Immature natural killer cell (primary cell): Measurements from ENCODE around the gene SH2D7. TPM values are rescaled to one million over a fixed set of nuclear protein-coding genes. Genes with fewer than 3 reads are reported as not detected.
A peak's percentile ranks its signal among the peaks of the same experiment; 100 is the strongest.

Experiments used
- DNase-seq, 3 donors: peaks; one replicate each; pipeline ENCODE4 v3.0.0; 2022; ENCODE audit warnings: mixed read lengths in 1 of 3
- H3K27ac Mint-ChIP-seq, 6 donors: one replicate each; pipeline ENCODE4 v1.8.0; 2020; ENCODE audit warnings: mixed read lengths in 6 of 6, mild to moderate bottlenecking in 5 of 6, inconsistent platforms in 4 of 6, moderate library complexity in 3 of 6
- H3K27me3 Mint-ChIP-seq, 3 donors: one replicate each; pipeline ENCODE4 v1.8.0; 2020 to 2021; ENCODE audit warnings: low read depth in 3 of 3, mild to moderate bottlenecking in 3 of 3, mixed read lengths in 3 of 3, moderate library complexity in 3 of 3, inconsistent platforms in 1 of 3
- H3K36me3 Mint-ChIP-seq, 3 donors: one replicate each; pipeline ENCODE4 v1.8.0; 2020; ENCODE audit warnings: mixed read lengths in 3 of 3, inconsistent platforms in 2 of 3, mild to moderate bottlenecking in 2 of 3
- H3K4me1 Mint-ChIP-seq, 2 donors: one replicate each; pipeline ENCODE4 v1.8.0; 2020; ENCODE audit warnings: inconsistent platforms in 2 of 2, mild to moderate bottlenecking in 2 of 2, mixed read lengths in 2 of 2, moderate library complexity in 1 of 2
- H3K4me3 Mint-ChIP-seq, 5 donors: one replicate each; pipeline ENCODE4 v1.8.0; 2020; ENCODE audit warnings: mild to moderate bottlenecking in 5 of 5, mixed read lengths in 5 of 5, inconsistent platforms in 3 of 5, moderate library complexity in 3 of 5
- H3K9me3 Mint-ChIP-seq, 6 donors: one replicate each; pipeline ENCODE4 v1.8.0; 2020; ENCODE audit warnings: mild to moderate bottlenecking in 6 of 6, mixed read lengths in 6 of 6, inconsistent platforms in 4 of 6, moderate library complexity in 3 of 6
- polyA plus RNA-seq, 3 donors: library from polyadenylated mRNA; unstranded; fragments of 300-500 nt; fragmentation: Illumina TruSeq; gene quantifications; one replicate each; pipeline ENCODE4 v1.2.3, GENCODE V29; 2021

SH2D7 gene
- polyA plus RNA-seq, 3 donors from 2014 or later = not detected

DNA sequence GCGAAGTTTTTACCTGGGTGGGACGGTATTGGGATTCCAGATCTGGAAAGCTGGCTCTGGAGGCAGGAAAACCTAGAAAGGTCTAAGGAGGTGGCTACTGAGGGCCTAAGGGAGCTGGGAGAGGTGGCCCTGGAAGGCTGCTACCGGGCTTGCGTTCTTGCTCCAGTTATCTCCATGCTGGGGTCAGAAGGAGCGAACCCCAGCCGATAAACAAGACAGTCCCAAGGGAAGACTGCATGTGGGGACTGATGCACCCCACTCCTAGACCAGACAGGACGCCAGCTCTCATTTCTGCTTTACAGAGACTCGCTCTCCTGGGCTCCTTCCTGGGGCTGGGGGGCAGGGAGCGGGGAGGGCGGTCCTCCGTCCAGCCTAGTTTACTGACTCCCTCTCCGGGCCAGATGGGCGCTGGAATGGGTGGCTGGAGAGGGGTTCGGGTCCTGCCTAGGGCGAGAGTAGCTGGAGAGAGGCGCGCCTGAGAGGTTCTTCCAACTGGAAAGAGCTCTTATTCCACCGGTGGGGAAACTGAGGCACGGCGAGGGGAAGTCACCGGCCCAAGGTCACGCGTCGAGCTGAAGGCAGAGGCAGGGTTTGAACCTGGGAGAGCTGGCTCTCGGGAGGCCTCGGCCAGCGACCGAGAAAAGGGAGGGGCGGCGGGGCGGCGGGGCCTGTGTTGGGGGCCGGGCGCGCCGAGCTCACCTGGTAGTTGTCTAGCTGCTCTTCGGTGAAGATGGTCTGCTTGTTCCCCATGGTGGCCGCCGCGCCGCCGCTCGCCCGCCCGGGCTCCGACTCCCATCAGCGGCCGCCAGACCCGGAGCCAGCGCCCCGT, 38.3 kb downstream of the SH2D7 start:
- H3K9me3 Mint-ChIP-seq = no peaks in the 10 kb centered on the region
- H3K4me3 Mint-ChIP-seq = peak overlapping the region; percentile 68 to 83 (median 76)
- peaks cover 12 to 20% of the 10 kb centered on the region in 2 donors for H3K4me1 Mint-ChIP-seq
- peaks cover 0 to 2% (median 1%) of the 10 kb centered on the region in 3 donors for H3K27me3 Mint-ChIP-seq
- peak overlapping the region; percentile 6 to 89 (median 55) for H3K27ac Mint-ChIP-seq
- DNase-seq = no peak
- H3K36me3 Mint-ChIP-seq = no peaks in the 10 kb centered on the region

DNA sequence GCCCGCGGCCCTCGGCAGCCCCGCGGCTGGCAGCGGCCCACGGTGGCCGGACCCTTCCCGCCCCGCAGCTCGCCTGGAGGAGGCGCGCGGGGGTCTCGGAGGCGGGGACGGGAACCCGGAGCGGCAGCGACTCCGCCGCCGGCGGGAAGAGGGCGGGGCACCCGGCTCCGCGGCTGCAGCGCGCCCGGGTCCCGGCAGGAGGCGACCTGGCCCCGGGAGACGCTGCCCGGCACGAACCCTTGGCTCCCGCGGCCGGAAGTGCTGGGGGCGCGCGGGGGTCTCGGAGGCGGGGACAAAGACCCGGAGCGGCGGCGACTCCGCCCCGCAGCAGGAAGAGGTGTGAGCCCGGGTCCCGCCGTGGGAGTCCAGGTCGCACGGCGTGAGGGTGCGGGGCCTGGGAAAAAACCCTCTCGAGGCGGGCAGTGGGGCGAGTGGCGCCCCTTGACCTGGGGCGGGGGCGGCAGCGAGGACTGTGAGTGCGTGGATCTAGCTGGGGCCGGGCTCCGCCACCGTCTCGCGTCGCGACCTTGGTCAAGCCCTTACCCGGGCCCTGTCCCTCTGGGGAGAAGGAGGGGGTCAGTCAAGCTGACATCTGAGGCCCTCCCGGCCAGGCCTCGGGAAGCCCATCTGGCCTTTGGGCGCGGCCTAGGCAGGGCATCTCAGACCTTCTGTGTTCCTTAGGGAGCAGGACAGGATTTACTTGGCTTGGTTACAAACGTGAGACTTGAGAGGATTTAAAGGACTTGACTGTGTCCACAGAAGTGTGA, 39.1 kb downstream of the SH2D7 start, which contains the start of gene CIB2:
CIB2 (minus strand) TSS at position 151 of the 767 bp plus-strand sequence. CDS start 230 bp downstream, outside the sequence.
- Mint-ChIP-seq H3K27ac (peak within 1 kb of the TSS; percentile 60 to 89 (median 71)), H3K36me3 (no peaks in the 10 kb centered on the region), H3K4me3 (peak within 1 kb of the TSS; percentile 80 to 89 (median 83)), H3K27me3 (peaks cover 0 to 2% (median 1%) of the 10 kb centered on the region in 3 donors), H3K4me1 (peaks cover 12 to 20% of the 10 kb centered on the region in 2 donors), H3K9me3 (no peaks in the 10 kb centered on the region)
- peak; percentile 73 to 80 (median 78) for DNase-seq

DNA sequence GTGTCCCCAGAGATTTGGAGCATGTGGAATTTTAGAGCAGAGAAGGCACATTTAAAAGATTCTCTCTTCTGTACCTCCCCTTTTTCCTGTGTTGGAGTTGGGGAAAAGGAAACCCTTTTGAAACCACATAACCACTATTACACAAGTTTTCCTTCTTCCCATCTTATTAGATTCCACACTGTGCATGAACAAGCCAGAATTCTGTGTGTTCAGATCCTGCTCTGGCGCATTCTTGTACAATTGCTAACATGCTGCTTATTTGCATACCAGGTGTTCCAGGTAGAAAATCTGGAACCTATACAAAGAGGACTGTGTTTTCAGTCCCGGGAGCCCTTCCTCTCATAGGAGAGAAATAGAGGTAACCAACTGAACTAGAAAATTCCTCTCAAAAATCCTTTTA, 41.4 kb downstream of the SH2D7 start:
- no peak overlapping the region for H3K27ac Mint-ChIP-seq
- H3K4me1 Mint-ChIP-seq = peaks cover 12 to 20% of the 10 kb centered on the region in 2 donors
- no peak for DNase-seq
- H3K4me3 Mint-ChIP-seq = peak overlapping the region in 1 of 5 donors; percentile 33
- H3K27me3 Mint-ChIP-seq = peaks cover 0 to 2% (median 1%) of the 10 kb centered on the region in 3 donors
- no peaks in the 10 kb centered on the region for H3K9me3 Mint-ChIP-seq
- H3K36me3 Mint-ChIP-seq = no peaks in the 10 kb centered on the region

DNA sequence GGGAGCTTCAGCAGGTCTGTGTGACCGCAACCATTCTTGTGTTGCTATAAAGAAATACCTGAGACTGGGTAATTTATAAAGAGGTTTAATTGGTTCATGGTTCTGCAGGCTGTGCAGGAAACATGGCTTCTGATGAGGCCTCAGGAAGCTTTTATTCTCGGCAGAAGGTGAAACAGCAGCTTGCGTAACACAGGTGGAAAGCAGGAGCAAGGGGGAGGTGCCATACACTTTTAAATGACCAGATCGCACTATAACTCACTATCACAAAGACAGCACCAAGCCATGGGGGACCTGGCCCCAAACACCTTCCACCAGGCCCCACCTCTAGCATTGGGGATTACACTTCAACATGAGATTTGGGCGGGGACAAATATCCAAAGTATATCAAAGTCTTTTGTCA, 47.2 kb downstream of the SH2D7 start:
- peaks cover 0 to 2% (median 0%) of the 10 kb centered on the region in 3 donors for H3K27me3 Mint-ChIP-seq
- H3K9me3 Mint-ChIP-seq = no peaks in the 10 kb centered on the region
- no peak for DNase-seq
- H3K4me1 Mint-ChIP-seq = no peaks in the 10 kb centered on the region
- H3K27ac Mint-ChIP-seq = no peak overlapping the region
- H3K36me3 Mint-ChIP-seq = no peaks in the 10 kb centered on the region
- no peak overlapping the region for H3K4me3 Mint-ChIP-seq

DNA sequence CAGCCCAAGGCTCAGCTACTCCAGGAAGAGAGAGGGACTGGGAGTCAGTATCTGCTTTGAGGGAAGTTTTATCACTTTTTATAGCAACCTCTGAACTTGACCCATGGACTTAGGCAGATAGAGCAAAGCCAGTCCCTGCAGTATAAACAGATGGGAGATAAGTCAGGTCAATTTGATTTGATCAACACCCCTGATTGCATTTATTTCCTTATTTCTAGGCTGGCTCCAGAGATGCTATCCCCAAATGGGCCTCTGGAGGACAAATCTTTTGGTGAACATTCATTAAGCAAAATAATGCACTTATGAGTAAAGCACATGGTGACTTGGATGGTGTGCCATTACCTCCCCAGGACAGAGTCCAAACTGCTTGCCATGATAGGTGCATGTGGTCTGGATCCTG, 47.9 kb downstream of the SH2D7 start:
- Mint-ChIP-seq H3K9me3 (no peaks in the 10 kb centered on the region), H3K36me3 (no peaks in the 10 kb centered on the region), H3K4me3 (no peak overlapping the region), H3K27me3 (no peaks in the 10 kb centered on the region), H3K27ac (no peak overlapping the region), H3K4me1 (no peaks in the 10 kb centered on the region)
- DNase-seq = no peak

DNA sequence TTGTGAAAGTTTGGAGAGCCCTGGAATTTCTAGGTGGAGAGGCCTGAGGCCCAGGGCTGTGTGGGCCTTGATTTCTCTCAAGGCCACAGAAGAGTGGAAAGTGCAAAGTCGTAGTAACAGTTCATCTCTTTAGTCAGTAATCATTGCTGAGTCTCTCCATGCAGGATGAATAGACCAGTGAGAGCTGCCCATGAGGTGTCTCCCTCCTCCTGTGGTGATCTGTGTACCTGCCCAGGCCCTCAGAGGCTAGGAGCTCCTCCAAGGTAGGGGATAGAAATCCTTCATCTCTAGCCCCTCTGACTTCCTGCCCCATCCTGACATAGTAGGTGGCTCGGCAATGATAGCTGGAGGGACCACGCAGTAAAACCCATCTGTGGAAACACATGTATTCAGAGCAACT, 50.0 kb downstream of the SH2D7 start:
- Mint-ChIP-seq H3K4me3 (no peak overlapping the region), H3K9me3 (no peaks in the 10 kb centered on the region), H3K36me3 (no peaks in the 10 kb centered on the region), H3K27me3 (no peaks in the 10 kb centered on the region), H3K4me1 (peaks cover 0 to 3% of the 10 kb centered on the region in 2 donors), H3K27ac (no peak overlapping the region)
- DNase-seq = no peak

DNA sequence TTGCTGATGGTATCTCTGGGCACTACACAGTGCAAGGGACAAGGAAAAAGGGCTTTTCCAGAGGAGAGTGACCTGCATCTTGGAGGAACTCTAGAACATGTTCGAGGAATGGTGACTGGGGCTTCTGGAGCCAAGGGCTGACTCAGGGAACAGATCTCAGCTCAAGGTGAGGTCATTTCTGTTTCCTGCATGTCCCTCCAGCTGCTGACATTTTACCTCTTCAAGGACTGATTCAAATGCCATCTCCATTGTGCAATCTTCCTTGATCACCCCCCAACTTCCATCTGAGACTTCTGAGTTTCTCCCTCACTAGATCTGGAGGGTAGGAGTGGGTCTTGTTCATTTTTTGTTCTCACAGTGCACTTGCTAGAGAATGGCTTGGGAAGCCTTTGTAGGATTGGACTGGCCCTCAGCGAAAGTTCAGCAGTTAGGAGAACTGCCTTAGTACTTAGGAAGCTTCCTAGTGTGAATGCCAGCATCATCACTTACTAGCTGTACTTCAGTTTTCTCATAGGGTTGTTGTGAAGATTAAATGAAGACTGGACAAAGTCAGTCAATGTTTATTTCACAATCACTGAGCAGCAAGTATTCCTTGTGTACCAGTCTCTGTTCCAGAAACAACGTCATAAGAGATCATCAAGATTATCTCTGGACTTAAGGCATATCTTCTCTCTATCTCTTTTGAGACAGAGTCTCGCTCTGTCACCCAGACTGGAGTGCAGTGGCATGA, 54.2 kb downstream of the SH2D7 start:
- no peak overlapping the region for H3K27ac Mint-ChIP-seq
- peak overlapping the region in 2 of 5 donors; percentile 21 to 96 for H3K4me3 Mint-ChIP-seq
- no peaks in the 10 kb centered on the region for H3K36me3 Mint-ChIP-seq
- H3K4me1 Mint-ChIP-seq = peaks cover 23 to 37% of the 10 kb centered on the region in 2 donors
- peaks cover 3 to 7% (median 4%) of the 10 kb centered on the region in 3 donors for H3K27me3 Mint-ChIP-seq
- DNase-seq = no peak
- H3K9me3 Mint-ChIP-seq = no peaks in the 10 kb centered on the region

DNA sequence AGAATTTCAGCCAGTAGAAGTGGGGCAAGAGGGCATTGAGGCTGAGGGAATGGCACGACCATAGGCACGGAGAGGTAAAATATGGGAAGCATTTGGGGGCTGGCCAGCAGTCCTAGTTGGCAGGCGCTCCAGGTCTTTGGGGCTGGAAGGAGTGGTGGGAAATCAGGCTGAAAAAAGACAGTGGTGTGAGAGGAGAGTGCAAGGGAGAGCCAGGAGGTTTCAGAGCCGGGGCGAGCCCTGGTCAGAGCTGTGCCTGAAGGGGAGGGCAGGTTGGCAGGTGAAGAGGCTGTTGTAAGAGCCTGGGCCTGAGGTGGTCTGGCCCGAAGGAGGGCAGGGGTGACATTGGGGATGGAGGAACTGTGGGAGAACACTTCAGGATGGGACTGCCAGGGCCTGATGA, 55.2 kb downstream of the SH2D7 start:
- H3K27ac Mint-ChIP-seq = peak overlapping the region in 3 of 6 donors; percentile 29 to 79 (median 43)
- H3K4me1 Mint-ChIP-seq = peaks cover 23 to 37% of the 10 kb centered on the region in 2 donors
- peaks cover 3 to 7% (median 4%) of the 10 kb centered on the region in 3 donors for H3K27me3 Mint-ChIP-seq
- H3K4me3 Mint-ChIP-seq = peak overlapping the region; percentile 60 to 96 (median 73)
- no peak for DNase-seq
- no peaks in the 10 kb centered on the region for H3K36me3 Mint-ChIP-seq
- no peaks in the 10 kb centered on the region for H3K9me3 Mint-ChIP-seq

DNA sequence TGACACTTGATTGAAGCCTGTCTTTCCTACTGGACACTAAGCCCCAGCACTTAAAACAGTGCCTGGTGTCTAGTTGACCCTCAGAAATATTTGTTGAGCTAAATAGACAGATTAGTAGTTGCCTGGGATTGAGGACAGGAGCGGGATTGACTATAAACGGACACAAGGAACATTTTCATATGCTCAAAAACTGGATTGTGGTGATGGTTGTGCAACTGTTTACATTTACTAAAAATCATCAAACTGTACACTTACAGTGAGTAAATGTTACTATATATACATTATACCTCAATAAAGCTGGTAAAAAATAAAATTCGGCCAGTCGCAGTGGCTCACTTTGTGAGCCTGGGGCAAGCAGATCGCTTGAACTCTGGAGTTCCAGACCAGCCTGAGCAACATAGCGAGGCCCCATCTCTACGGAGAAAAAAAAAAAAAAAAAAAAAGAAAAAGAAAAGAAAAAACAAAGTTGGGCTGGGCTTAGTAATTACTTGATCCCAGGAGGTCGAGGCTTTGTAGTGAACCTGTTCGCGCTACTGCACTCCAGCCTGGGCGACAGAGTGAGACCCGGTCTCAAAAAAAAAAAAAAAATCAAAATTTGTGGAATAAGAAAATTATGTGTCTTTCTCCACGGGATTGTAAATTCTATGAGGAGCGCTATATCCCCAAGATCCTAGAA, 56.2 kb downstream of the SH2D7 start:
- Mint-ChIP-seq H3K4me3 (peak overlapping the region; percentile 94 to 97 (median 96)), H3K27me3 (peaks cover 3 to 7% (median 4%) of the 10 kb centered on the region in 3 donors), H3K9me3 (no peaks in the 10 kb centered on the region), H3K36me3 (peaks cover 0 to 5% (median 0%) of the 10 kb centered on the region in 3 donors), H3K27ac (peak overlapping the region; percentile 80 to 94 (median 91)), H3K4me1 (peaks cover 23 to 37% of the 10 kb centered on the region in 2 donors)
- no peak for DNase-seq

DNA sequence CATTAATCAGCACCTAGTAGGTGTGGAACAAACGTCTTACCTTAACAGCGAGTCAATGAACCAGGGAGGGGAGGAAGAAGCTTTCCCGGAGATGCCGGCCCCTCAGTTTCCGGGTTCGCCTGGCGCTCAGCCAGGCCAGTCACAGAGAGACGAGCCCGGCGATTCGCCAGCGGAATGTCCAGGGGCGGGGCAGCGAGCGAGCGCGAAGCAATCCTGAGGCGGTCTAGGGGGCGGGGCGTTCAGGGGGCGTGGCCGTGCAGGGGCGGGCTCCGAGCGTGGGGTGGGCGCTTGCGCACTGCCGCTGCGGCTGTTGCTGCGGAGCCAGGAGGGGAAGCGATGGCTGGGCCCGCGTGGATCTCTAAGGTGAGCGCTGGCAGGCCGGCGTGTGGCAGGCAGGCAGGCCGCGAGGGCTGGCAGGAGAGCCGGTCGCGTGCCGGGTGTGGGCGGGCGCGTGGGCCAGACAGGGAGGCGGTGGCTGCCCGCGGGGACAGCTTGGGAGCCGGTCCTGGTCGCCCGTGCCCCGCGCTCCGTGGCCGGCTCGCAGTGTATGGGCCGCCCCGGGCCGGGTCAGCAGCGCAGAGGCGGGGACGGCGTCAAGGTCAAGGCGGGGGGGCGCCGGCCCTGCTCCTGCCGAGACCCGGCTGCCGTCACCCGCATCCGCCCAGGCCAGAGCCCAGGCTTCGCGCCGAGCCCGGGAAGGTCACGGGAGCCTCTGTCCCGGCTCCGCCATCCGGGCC, 56.9 kb downstream of the SH2D7 start, which contains the start of gene IDH3A:
IDH3A (plus strand) TSS at position 295 of the 737 bp plus-strand sequence; CDS start at position 337, 42 bp downstream.
- peak; percentile 98 to 99 (median 98) for DNase-seq
- H3K9me3 Mint-ChIP-seq = no peaks in the 10 kb centered on the region
- peaks cover 23 to 37% of the 10 kb centered on the region in 2 donors for H3K4me1 Mint-ChIP-seq
- peak within 1 kb of the TSS; percentile 94 to 97 (median 96) for H3K4me3 Mint-ChIP-seq
- H3K27me3 Mint-ChIP-seq = peaks cover 3 to 7% (median 4%) of the 10 kb centered on the region in 3 donors
- H3K36me3 Mint-ChIP-seq = peaks cover 0 to 5% (median 0%) of the 10 kb centered on the region in 3 donors
- H3K27ac Mint-ChIP-seq = peak within 1 kb of the TSS; percentile 80 to 94 (median 91)

DNA sequence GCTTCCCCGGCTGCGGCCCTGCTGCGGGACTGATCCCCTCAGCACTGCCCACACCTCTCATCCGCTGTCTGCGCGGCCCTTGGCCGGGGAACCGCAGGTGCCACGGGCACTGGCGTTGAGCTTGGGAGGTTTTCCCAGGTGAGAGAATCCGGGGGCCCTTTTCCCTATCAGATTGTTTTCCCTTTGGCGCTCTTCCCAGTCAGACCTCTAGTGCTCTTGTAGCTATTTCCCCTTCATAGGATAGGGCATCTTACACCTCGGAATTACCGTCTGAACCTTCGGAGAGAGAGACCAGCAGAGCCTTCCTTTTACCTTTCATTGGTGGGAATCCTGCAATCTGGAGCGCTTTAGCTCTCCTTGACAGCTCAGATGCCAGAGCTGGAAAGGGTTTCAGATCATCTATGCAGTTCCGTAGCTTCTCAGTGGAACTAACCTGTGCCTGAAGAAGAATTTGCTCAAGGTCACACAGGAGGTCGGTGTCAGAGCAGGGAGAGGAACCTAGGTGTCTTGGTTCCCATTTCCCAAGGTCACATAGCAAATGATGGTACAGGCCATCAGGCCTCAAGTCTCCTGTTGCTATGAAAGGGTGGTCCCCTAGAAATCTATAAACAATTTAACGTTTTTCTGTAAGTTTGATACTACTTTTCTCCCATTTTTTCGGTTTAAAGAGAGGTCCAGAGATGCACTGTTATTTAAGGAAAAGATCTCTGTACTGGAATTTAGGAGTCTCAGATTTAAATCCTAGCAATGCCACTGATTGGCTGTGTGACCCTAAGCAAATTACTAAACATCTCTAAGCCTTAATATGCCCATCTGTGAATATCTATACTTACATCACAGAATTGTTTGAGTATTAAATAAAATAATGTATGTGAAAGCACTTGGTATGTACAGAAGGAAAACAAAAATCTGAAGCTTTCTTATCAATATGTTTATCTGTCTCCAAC, 57.7 kb downstream of the SH2D7 start:
- peaks cover 3 to 7% (median 4%) of the 10 kb centered on the region in 3 donors for H3K27me3 Mint-ChIP-seq
- no peaks in the 10 kb centered on the region for H3K9me3 Mint-ChIP-seq
- no peak for DNase-seq
- peak overlapping the region; percentile 86 to 89 (median 88) for H3K4me3 Mint-ChIP-seq
- H3K27ac Mint-ChIP-seq = peak overlapping the region; percentile 72 to 91 (median 86)
- peaks cover 23 to 37% of the 10 kb centered on the region in 2 donors for H3K4me1 Mint-ChIP-seq
- H3K36me3 Mint-ChIP-seq = peaks cover 0 to 7% (median 0%) of the 10 kb centered on the region in 3 donors
